NCI-H524 treated with DMSO at 0.1 percent for 48 hours (cell line): ENCODE results near the gene RAB19.
A peak's percentile ranks its signal among the peaks of the same experiment; 100 is the strongest.

Experiments
- DNase-seq: peaks from one replicate; lab custom pipeline; 2025; lab: John Stamatoyannopoulos, UW

Gene RAB19

GRCh38 chr7:140403878-140404564 lies at the start of gene RAB19:
Gene RAB19, plus strand, starts transcription at chr7:140404058. Its CDS starts 3,589 bp downstream, at chr7:140407647.
- no peak for DNase-seq

- DNase-seq = no peak
Observed at GRCh38 chr7:140358024-140358411, 45.8 kb upstream of the RAB19 start.

GRCh38 chr7:140358412-140359051 lies 45.3 kb upstream of the RAB19 start:
- DNase-seq = no peak

GRCh38 chr7:140360697-140361229 lies 43.1 kb upstream of the RAB19 start:
- DNase-seq = no peak

- DNase-seq = peak; percentile 20
Observed at GRCh38 chr7:140364819-140365218, 39.0 kb upstream of the RAB19 start.

- no peak for DNase-seq
Observed at GRCh38 chr7:140367528-140367927, 36.3 kb upstream of the RAB19 start.

- DNase-seq = no peak
Observed at GRCh38 chr7:140369294-140369693, 34.6 kb upstream of the RAB19 start.

- DNase-seq = no peak
Observed at GRCh38 chr7:140375323-140375722, 28.5 kb upstream of the RAB19 start.

GRCh38 chr7:140375892-140376730 lies 27.7 kb upstream of the RAB19 start:
- DNase-seq = no peak

GRCh38 chr7:140383954-140384713 lies 19.7 kb upstream of the RAB19 start:
- no peak for DNase-seq

GRCh38 chr7:140384894-140385545 lies 18.8 kb upstream of the RAB19 start:
- no peak for DNase-seq

- no peak for DNase-seq
Observed at GRCh38 chr7:140389445-140389844, 14.4 kb upstream of the RAB19 start.

GRCh38 chr7:140390034-140390433 lies 13.8 kb upstream of the RAB19 start:
- DNase-seq = no peak

- DNase-seq = no peak
Observed at GRCh38 chr7:140390466-140391190, 13.2 kb upstream of the RAB19 start.

- no peak for DNase-seq
Observed at GRCh38 chr7:140391634-140392033, 12.2 kb upstream of the RAB19 start.

GRCh38 chr7:140393756-140394306 lies 10.0 kb upstream of the RAB19 start:
- no peak for DNase-seq

GRCh38 chr7:140397784-140398750 lies 5.8 kb upstream of the RAB19 start, which contains the start of gene SLC37A3:
Gene SLC37A3, minus strand, starts transcription at chr7:140398530. Its CDS starts 16,004 bp downstream, at chr7:140382526.
- DNase-seq = peak; percentile 20

- no peak for DNase-seq
Observed at GRCh38 chr7:140398821-140399220, 5.0 kb upstream of the RAB19 start.

GRCh38 chr7:140400381-140400780 lies 3.5 kb upstream of the RAB19 start:
- DNase-seq = no peak
